Skeletal muscle satellite cell (primary cell): Measurements from ENCODE around the gene KITLG.

Source experiments
- H3K27me3 ChIP-seq: 2 replicates; pipeline ENCODE4 v1.7.0; 2013; ENCODE audit warnings: low read length; ENCODE audit not compliant: control insufficient read depth, insufficient read depth
- H3K36me3 ChIP-seq: 2 replicates; pipeline ENCODE4 v1.7.0; 2013; ENCODE audit warnings: mild to moderate bottlenecking, control low read depth, low read length; ENCODE audit not compliant: insufficient read depth
- H3K4me1 ChIP-seq: 2 replicates; pipeline ENCODE4 v1.7.0; 2013; ENCODE audit warnings: low read length; ENCODE audit not compliant: control insufficient read depth, insufficient read depth
- H3K4me2 ChIP-seq: 2 replicates; pipeline ENCODE4 v1.7.0; 2013; ENCODE audit warnings: mild to moderate bottlenecking, low read length
- H3K4me3 ChIP-seq: 2 replicates; pipeline ENCODE4 v1.7.0; 2013; ENCODE audit warnings: low read length
- H3K9ac ChIP-seq: 2 replicates; pipeline ENCODE4 v1.7.0; 2013; ENCODE audit warnings: mild to moderate bottlenecking, low read depth, low read length, moderate library complexity
- H3K9me3 ChIP-seq: replicated peaks from 2 replicates; pipeline ENCODE4 v1.7.0; 2013; ENCODE audit warnings: mild to moderate bottlenecking, control low read depth, low read length

KITLG gene

GRCh38 chr12:88538250-88538649 lies 42.0 kb downstream of the KITLG start:
- Histone ChIP-seq H3K9ac (no peak overlapping the region), H3K4me2 (no peak overlapping the region), H3K36me3 (peaks cover 38% of the 10 kb centered on the region), H3K4me3 (no peak overlapping the region), H3K9me3 (no peaks in the 10 kb centered on the region), H3K4me1 (no peaks in the 10 kb centered on the region), H3K27me3 (no peaks in the 10 kb centered on the region)

GRCh38 chr12:88530868-88531267 lies 49.4 kb downstream of the KITLG start:
- Histone ChIP-seq H3K4me1 (peaks cover 8% of the 10 kb centered on the region), H3K27me3 (no peaks in the 10 kb centered on the region), H3K9ac (no peak overlapping the region), H3K9me3 (no peaks in the 10 kb centered on the region), H3K4me2 (no peak overlapping the region), H3K4me3 (no peak overlapping the region), H3K36me3 (peaks cover 31% of the 10 kb centered on the region)

- Histone ChIP-seq H3K4me1 (peaks cover 8% of the 10 kb centered on the region), H3K9ac (no peak overlapping the region), H3K4me2 (peak overlapping the region; percentile 5), H3K4me3 (no peak overlapping the region), H3K27me3 (no peaks in the 10 kb centered on the region), H3K9me3 (no peaks in the 10 kb centered on the region), H3K36me3 (peaks cover 35% of the 10 kb centered on the region)
These were observed 50.5 kb downstream of the KITLG start for GRCh38 chr12:88529531-88530488.

GRCh38 chr12:88522961-88523360 lies 57.3 kb downstream of the KITLG start:
- H3K27me3 ChIP-seq: no peaks in the 10 kb centered on the region
- no peaks in the 10 kb centered on the region for H3K9me3 ChIP-seq
- H3K9ac ChIP-seq: no peak overlapping the region
- no peak overlapping the region for H3K4me3 ChIP-seq
- H3K4me1 ChIP-seq: no peaks in the 10 kb centered on the region
- peaks cover 25% of the 10 kb centered on the region for H3K36me3 ChIP-seq
- H3K4me2 ChIP-seq: no peak overlapping the region

- Histone ChIP-seq H3K4me1 (no peaks in the 10 kb centered on the region), H3K9me3 (no peaks in the 10 kb centered on the region), H3K9ac (no peak overlapping the region), H3K4me3 (no peak overlapping the region), H3K36me3 (peaks cover 5% of the 10 kb centered on the region), H3K27me3 (no peaks in the 10 kb centered on the region), H3K4me2 (no peak overlapping the region)
These were observed 59.8 kb downstream of the KITLG start for GRCh38 chr12:88520436-88520820.

GRCh38 chr12:88519802-88520435 lies 60.4 kb downstream of the KITLG start:
- no peaks in the 10 kb centered on the region for H3K4me1 ChIP-seq
- H3K4me3 ChIP-seq: no peak overlapping the region
- no peaks in the 10 kb centered on the region for H3K9me3 ChIP-seq

GRCh38 chr12:88518863-88519403 lies 61.3 kb downstream of the KITLG start:
- no peak overlapping the region for H3K4me2 ChIP-seq
- no peaks in the 10 kb centered on the region for H3K9me3 ChIP-seq
- no peak overlapping the region for H3K9ac ChIP-seq
- H3K36me3 ChIP-seq: peaks cover 5% of the 10 kb centered on the region
- H3K4me1 ChIP-seq: no peaks in the 10 kb centered on the region
- no peaks in the 10 kb centered on the region for H3K27me3 ChIP-seq
- H3K4me3 ChIP-seq: no peak overlapping the region

More at GRCh38 chr12:88519802-88520435, 60.4 kb downstream of the KITLG start:
- no peak overlapping the region for H3K4me2 ChIP-seq
- H3K9ac ChIP-seq: no peak overlapping the region
- H3K36me3 ChIP-seq: peaks cover 5% of the 10 kb centered on the region
- no peaks in the 10 kb centered on the region for H3K27me3 ChIP-seq

GRCh38 chr12:88516811-88517210 lies 63.5 kb downstream of the KITLG start:
- Histone ChIP-seq H3K36me3 (no peaks in the 10 kb centered on the region), H3K4me1 (no peaks in the 10 kb centered on the region), H3K27me3 (no peaks in the 10 kb centered on the region)

GRCh38 chr12:88510843-88511242 lies 69.4 kb downstream of the KITLG start:
- Histone ChIP-seq H3K4me1 (peaks cover 2% of the 10 kb centered on the region), H3K9ac (no peak overlapping the region), H3K36me3 (peaks cover 23% of the 10 kb centered on the region), H3K4me3 (no peak overlapping the region), H3K27me3 (no peaks in the 10 kb centered on the region), H3K9me3 (no peaks in the 10 kb centered on the region), H3K4me2 (no peak overlapping the region)

More at GRCh38 chr12:88516811-88517210, 63.5 kb downstream of the KITLG start:
- no peak overlapping the region for H3K4me3 ChIP-seq
- no peak overlapping the region for H3K9ac ChIP-seq
- no peak overlapping the region for H3K4me2 ChIP-seq
- no peaks in the 10 kb centered on the region for H3K9me3 ChIP-seq

- H3K4me3 ChIP-seq: no peak overlapping the region
- peaks cover 30% of the 10 kb centered on the region for H3K36me3 ChIP-seq
- no peaks in the 10 kb centered on the region for H3K9me3 ChIP-seq
These were observed 70.4 kb downstream of the KITLG start for GRCh38 chr12:88509851-88510250.

GRCh38 chr12:88509347-88509746 lies 70.9 kb downstream of the KITLG start:
- H3K36me3 ChIP-seq: peaks cover 30% of the 10 kb centered on the region
- H3K9ac ChIP-seq: no peak overlapping the region
- H3K9me3 ChIP-seq: no peaks in the 10 kb centered on the region
- H3K4me2 ChIP-seq: no peak overlapping the region
- H3K4me1 ChIP-seq: peaks cover 4% of the 10 kb centered on the region
- H3K27me3 ChIP-seq: no peaks in the 10 kb centered on the region
- H3K4me3 ChIP-seq: no peak overlapping the region

More at GRCh38 chr12:88509851-88510250, 70.4 kb downstream of the KITLG start:
- no peak overlapping the region for H3K4me2 ChIP-seq
- H3K9ac ChIP-seq: no peak overlapping the region
- peaks cover 4% of the 10 kb centered on the region for H3K4me1 ChIP-seq
- no peaks in the 10 kb centered on the region for H3K27me3 ChIP-seq
